Hindlimb muscle (tissue), 1 donor: ENCODE results near the gene METRN. TPM values are rescaled to one million over a fixed set of nuclear protein-coding genes. Genes with fewer than 3 reads are reported as not detected.
A peak's percentile ranks its signal among the peaks of the same experiment; 100 is the strongest.
"Not testable (repeated sequence)": the region's sequence is repeated elsewhere in the genome, so short reads cannot be mapped to it uniquely, and the experiment has no call there.

Source experiments
- DNase-seq: peaks from one replicate; pipeline ENCODE4 v3.0.0-alpha.2; 2013
- polyA plus RNA-seq: library from polyadenylated mRNA; unstranded; fragments of 120-200 nt; gene quantifications from one replicate; pipeline ENCODE4 v1.2.1, GENCODE V29; 2013; ENCODE audit not compliant: insufficient read length

Gene METRN
- polyA plus RNA-seq, 1 donor = 29.2 TPM

GRCh38 chr16:678209-678857, 36.6 kb upstream of the METRN start:
- no peak for DNase-seq

DNA sequence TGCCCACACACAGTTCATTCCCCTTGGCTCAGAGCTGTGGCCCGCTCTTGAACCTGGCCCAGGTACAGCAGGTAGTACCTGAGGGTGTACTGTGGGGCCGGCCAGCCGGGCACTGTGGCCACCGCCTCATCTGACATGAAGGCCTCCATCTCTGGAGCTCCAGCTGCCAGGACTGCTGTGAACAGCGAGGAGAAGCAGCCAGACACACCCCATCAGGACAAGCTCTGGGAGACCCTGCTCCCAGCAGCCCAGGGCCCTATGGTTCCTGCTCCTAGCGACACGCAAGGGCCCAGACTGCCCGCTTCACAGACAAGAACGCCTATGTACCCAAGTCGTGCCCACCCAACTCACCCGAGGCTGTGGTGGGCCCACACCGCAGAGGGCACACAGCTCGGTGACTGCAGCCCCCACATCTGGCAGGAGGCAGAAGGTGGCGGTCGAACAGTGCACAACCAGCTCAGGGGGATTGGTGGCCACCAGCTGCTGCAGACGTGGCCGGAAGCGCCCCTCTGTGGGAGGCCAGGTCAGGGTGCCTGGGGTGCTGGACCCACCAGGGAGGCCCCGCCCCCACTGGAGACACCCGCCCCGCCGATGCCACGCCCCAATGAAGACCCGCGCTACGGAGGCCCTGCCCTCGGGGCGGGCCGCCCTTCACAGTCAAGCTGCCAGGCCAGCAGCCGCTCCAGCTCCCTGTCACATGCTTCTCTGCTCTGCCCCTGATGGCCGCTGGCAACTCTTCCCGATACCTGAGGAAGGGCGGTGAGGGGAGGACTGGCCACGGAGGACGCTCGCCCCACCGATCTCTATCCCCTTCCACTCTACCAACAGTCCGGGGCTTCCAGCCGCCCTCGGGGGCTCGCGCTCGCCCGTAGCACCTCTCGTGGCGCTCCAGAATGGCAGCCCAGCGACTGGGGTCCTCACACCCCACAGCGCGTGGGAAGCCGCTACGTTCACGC, 35.8 kb upstream of the METRN start:
- DNase-seq = peak; percentile 66

DNA sequence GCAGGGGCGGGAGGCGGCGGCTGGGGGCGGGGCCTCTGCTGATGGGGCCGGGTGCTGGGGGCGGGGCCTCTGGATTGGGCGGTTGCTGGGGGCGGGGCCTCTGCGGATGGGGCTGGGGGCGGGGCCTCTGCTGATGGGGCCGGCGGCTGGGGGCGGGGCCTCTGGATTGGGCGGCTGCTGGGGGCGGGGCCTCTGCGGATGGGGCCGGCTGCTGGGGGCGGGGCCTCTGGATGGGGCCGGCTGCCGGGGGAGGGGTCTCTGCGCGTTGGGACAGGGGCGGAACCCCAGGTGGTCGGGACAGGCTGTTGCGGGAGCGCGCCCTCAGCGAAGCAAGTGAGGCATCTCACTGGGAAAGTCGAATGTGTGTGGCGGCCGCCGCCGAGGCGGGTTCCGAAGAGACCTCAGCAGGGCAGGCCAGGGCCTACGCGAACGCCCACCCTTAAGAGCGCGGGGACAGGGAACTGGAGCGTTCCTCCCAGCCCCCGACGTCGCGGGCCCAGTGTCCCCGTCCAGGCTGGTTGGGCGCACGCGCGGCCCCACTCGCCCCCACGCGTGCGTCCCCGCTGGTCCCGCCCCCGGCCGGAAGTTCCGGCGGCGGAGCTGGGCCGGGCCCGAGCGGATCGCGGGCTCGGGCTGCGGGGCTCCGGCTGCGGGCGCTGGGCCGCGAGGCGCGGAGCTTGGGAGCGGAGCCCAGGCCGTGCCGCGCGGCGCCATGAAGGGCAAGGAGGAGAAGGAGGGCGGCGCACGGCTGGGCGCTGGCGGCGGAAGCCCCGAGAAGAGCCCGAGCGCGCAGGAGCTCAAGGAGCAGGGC, 34.9 kb upstream of the METRN start, which contains the start of gene STUB1:
Gene STUB1 (plus strand): TSS at position 597 of the 811 bp plus-strand sequence. CDS start 116 bp downstream, at position 713.
- peak; percentile 91 for DNase-seq

GRCh38 chr16:680625-680945, 34.3 kb upstream of the METRN start:
- no peak for DNase-seq

GRCh38 chr16:680967-681745, 33.8 kb upstream of the METRN start:
- no peak for DNase-seq

DNA sequence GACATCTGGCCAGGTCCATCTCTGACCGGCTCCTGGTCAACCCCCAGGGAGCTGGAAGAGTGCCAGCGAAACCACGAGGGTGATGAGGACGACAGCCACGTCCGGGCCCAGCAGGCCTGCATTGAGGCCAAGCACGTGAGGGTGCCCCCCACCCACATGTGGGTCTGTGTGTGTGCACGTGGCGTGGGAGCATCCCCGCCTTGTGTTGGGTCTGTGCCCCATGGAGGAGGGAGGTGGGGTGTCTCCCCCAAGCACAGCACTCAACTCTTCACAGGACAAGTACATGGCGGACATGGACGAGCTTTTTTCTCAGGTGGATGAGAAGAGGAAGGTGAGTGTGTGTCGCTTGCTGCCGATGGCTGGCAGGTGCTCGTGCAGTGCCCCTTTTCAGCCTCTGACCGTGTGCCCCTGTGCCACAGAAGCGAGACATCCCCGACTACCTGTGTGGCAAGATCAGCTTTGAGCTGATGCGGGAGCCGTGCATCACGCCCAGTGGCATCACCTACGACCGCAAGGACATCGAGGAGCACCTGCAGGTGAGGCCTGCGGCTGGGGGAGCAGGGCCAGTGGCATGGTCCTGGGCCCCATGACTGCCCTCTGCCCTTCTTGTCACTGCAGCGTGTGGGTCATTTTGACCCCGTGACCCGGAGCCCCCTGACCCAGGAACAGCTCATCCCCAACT, 33.0 kb upstream of the METRN start:
- DNase-seq = no peak

DNA sequence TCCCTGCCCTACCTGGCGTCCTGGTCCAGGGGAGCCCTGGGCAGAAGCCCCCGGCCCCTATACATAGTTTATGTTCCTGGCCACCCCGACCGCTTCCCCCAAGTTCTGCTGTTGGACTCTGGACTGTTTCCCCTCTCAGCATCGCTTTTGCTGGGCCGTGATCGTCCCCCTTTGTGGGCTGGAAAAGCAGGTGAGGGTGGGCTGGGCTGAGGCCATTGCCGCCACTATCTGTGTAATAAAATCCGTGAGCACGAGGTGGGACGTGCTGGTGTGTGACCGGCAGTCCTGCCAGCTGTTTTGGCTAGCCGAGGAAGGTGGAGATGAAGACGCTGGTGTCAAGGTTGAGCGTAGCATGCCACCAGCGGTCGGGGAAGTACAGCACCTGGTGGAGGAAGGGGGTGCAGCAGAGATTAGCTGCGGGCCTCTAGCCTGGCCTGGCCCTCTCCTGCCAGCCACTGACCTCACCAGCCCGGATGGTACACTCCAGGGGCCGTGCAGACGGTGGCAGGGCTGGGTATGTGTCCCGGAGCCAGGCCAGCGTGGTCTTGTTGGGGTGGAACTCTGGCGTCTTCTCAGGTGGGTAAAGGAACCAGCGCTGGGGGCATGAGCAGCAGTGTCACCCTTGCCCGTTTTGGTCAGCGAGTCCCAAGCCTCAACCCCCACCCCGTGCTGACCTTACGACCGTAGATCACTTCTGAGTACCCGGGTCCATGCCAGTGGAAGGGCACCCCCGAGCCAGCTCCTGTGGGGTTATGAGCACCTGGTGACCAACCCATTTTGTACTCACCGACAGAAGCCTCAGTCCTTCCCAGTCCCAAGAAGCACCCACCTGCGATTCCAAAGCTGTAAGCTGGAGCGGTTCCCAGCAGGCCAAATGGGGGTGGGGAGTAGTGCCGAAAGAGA, 32.2 kb upstream of the METRN start:
- DNase-seq = no peak

- no peak for DNase-seq
These were observed 31.4 kb upstream of the METRN start for GRCh38 chr16:683396-684070.

GRCh38 chr16:684071-684794, 30.7 kb upstream of the METRN start, which contains the start of gene JMJD8:
TSS of gene JMJD8 (minus strand) at chr16:684334. CDS start at chr16:684319, 15 bp downstream.
- peak; percentile 97 for DNase-seq

DNA sequence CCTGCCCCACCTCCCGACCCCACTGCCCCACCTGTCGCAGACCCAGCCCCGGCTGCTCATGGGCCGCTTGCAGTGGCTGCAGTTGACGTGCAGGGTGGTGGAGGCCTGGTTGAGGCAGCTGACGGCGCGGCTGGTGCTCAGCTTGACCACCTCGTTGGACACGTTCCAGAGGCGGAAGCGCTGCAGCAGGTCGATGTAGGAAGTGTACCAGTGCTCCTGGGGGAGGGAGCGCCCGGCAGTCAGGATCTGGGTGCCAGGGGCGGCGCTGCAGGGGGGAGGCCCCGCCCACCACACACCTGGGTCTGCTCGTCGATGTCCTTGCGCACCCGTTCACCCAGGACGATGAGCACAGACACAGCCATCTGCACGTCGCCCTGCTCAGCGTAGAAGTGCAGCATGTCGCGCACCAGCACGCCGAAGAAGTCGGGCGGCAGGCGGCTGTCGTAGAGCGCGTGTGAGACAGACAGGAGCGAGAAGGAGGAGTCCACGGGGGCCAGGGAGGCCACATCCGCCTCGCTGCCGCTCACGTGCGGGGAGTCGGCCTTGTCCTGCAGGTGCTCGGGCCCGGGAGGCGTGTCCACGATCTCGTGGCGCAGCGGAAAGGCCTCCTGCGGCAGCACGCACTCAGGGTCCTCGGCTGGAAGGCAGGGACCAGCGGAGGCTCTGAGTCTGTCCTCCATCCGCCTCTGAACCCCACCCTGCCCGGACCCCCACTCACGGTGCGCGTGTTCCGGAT, 29.8 kb upstream of the METRN start:
- DNase-seq = no peak

DNA sequence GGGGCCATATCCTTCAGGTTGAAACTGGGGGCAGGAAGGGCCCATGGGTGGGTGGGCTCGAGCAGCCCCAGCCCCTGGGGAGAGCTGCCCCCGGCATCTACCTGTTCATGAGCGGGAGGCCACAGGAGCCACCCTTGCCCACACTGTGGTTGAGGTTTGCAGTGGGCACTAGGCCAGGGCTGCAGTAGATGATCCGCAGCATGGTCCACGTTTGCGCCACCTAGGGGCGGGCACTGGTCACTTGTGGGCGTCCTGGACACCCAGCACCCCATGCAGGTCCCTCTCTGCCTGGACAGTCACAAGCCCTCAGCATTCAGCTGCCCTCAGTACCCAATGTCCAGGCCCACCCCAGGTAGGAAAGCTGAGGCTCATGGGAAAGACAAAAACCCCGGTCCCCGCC, 29.0 kb upstream of the METRN start:
- no peak for DNase-seq

GRCh38 chr16:686459-687260, 28.3 kb upstream of the METRN start:
- DNase-seq = no peak

DNA sequence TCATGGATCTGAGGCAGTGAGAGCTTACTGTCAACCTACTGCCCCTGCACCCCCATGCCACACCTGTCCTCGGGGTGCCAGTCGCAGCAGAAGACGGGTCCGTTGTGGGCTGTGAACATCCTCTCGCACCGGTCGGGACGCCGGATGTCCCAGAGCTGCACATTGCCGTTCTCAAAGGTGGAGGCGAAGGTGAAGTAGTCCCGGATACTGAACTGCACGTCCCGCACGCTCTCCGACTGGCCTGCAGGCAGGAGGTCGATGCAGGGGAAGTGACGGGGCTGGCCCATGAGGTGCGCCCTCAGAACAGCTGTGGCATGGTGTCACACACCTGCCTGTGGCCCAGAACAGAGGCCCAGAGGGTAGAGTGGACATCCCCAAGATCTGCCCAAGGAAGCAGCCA, 27.4 kb upstream of the METRN start:
- DNase-seq = no peak

- no peak for DNase-seq
These were observed 25.6 kb upstream of the METRN start for GRCh38 chr16:689175-689897.

- DNase-seq = not testable (repeated sequence)
These were observed 23.7 kb upstream of the METRN start for GRCh38 chr16:691242-691641.

DNA sequence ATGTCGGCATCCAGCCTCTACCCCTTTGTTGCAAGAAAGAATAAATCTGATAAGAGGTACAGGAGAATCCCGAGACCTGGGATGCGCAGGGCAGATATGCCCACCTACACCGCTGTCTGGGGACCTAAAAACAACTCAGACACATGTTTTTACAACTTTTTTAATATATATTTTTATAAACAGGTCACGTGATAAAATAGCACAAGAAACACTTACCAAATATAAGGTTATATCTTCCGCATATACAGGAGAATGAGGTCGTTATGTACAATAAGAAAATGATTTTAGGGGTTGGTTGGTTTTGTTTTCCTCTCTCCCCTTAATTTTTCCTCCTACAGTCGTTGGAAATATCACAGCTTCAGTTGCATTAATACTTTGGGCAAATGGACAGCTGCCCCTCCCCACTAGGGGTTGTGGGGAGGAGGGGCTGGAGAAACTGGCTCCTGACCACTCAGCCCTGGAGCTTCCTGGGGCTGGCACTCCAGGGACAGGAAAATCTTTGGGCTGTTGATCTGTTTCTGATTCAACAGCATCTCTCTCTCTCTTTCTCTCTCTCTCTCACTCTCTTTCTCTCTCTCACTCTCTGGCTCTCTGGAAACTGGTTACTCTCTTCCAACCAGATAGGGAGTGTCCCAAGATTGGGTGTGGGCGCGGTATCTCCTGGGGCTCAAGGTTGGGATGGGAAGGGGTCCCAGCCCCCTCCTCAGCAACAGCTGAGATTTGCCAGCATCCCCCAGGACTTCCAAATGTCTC, 22.4 kb upstream of the METRN start:
- no peak for DNase-seq
